Activated CD8-positive, alpha-beta memory T cell treated with anti-CD3 and anti-CD28 coated beads for 24 hours (primary cell): Measurements from ENCODE around the gene INSL3.
"Not testable (repeated sequence)": the region's sequence is repeated elsewhere in the genome, so short reads cannot be mapped to it uniquely, and the experiment has no call there.

Source experiments
- DNase-seq: peaks from one replicate; pipeline ENCODE4 v3.0.0-alpha.2; 2020

INSL3 gene

DNA sequence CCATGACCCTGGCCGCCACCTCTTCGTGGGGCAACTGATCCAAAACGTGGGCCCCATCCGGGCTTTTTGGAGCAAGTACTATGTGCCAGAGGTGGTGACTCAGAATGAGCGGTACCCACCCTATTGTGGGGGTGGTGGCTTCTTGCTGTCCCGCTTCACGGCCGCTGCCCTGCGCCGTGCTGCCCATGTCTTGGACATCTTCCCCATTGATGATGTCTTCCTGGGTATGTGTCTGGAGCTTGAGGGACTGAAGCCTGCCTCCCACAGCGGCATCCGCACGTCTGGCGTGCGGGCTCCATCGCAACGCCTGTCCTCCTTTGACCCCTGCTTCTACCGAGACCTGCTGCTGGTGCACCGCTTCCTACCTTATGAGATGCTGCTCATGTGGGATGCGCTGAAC lies 9.6 kb downstream of the INSL3 start:
- no peak for DNase-seq

DNA sequence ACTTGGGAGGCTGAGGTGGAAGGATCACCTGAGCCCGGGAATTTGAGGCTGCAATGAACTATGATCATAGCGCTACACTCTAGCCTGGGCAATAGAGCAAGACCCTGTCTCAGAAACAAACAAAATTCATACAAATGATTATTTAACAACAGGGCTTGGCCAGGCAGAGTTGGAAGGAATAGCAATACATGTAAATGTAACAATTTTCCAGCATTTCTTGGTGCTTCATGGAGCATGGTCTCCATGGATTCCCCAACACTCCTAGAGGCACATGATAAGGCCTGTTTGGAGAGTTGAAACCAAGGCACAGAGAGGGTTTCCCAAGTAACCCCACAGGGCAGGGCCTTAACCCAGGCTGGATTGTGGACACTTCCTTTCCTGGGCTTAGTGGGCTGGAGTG lies 10.2 kb downstream of the INSL3 start:
- DNase-seq: no peak

DNA sequence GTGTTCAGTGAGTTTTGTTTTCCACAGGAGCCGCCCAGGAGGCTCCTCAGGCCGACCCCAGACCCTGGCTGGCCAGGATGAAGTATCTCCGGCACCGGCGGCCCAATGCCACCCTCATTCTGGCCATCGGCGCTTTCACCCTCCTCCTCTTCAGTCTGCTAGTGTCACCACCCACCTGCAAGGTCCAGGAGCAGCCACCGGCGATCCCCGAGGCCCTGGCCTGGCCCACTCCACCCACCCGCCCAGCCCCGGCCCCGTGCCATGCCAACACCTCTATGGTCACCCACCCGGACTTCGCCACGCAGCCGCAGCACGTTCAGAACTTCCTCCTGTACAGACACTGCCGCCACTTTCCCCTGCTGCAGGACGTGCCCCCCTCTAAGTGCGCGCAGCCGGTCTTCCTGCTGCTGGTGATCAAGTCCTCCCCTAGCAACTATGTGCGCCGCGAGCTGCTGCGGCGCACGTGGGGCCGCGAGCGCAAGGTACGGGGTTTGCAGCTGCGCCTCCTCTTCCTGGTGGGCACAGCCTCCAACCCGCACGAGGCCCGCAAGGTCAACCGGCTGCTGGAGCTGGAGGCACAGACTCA lies 13.5 kb downstream of the INSL3 start:
- DNase-seq: peak; percentile 70

DNA sequence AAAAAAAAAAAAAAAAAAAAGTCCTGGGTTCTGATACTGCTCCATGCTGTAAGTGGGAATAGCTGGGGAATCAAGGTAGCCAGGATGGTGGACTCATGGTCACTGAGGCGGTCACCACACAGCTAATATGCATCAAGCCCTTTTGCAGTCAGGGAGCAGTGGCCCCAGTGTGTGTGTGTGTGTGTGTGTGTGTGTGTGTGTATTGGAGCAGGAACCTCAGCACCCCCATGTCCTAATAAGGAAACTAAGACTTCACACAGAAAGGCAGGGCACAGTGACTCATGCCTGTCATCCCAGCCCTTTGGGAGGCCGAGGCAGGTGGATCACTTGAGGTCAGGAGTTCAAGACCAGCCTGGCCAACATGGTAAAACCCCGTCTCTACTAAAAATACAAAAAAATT lies 14.4 kb downstream of the INSL3 start:
- DNase-seq: no peak

DNA sequence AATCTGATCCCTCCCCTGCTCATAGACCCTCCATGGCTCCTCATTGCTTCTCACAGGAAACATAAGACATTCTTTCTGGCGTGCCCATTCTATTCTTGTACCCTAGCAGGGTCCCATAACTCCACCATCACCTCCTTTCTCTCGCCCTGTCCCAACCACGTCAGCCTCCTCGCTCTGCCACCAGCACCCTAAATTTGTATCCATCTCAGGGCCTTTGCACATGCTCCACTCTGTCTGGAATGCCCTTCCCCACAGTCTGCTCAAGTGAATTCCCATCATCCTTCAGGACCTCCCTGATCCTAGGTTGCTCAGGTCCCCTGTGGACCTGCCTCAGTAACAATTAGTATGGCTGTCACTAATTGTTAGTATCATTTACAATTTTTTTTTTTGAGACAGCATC lies 15.9 kb downstream of the INSL3 start:
- DNase-seq: no peak

DNA sequence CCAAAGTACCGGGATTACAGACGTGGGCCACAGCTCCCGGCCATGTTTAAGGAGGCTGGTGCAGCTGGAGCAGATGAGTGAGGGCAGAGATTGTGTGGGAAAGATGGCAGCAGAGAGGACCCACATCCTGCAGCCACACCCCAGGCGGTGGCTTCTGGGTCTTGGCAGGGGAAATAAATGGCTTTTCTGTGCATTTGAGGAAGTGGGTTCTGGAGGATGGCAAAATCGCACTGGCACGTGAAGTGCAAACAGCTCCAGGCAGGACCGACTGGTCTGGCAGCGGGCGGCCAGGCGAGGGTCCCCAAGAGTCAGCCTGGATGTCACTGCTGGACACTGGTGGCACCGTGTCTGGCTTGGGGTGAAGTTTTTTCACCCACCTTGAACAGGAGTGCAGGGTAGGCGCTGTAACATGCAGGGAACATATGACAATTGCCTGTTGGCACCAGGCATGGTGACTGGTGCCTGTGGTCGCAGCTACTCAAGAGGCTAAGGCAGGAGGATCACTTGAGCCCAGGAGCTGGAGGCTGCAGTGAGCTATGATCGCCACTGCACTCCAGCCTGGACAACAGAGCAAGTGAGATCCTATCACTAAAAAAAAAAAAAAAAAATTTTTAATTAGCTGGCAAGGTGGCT lies 17.9 kb downstream of the INSL3 start:
- DNase-seq: no peak

DNA sequence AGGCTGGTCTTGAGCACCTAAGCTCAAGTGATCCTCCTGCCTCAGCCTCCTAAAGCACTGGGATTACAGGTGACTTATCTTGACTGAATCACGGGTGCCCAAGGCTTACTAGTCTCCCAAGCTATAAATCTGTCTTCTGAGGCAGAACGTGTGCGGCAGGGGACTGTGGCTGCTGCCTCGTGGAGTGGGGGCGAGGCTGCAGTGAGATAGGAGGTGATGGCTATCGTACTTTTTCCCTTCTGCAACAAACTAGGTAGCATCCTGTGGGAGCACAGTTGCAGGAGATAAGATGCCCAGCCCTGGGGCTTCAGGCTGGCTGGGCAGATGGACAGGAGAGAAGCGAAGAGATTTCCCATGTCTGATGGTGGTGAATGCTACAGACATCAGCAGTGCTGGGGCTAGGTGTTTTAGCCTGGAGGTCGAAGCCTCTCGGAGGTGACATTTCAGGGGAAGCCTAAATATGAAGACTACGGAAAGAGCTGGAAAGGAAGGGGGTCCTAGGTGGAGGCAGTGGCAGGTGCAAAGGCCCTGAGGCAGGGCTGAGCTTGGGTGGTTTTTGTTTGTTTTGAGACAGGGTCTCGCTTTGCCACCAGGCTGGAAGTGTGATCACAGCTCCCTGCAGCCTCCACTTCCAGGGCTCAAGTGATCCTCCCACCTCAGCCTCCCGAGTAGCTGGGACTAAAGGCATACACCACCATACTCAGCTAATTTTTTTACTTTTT lies 19.0 kb downstream of the INSL3 start:
- DNase-seq: no peak

DNA sequence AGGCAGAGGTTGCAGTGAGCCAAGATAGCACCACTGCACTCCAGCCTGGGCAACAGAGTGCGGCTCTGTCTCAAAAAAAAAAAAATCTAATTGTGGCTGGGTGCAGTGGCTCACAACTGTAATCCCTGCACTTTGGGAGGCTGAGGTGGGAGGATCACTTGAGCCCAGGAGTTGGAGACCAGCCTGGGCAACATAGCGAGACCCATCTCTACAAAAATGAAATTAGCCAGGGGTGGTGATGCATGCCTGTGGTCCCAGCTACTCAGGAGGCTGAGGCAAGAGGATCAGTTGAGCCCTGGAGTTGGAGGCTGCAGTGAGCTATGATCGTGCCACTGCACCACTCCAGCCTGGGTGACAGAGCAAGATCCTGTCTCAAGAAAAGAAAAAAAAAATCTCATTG lies 22.7 kb downstream of the INSL3 start:
- DNase-seq: not testable (repeated sequence)

DNA sequence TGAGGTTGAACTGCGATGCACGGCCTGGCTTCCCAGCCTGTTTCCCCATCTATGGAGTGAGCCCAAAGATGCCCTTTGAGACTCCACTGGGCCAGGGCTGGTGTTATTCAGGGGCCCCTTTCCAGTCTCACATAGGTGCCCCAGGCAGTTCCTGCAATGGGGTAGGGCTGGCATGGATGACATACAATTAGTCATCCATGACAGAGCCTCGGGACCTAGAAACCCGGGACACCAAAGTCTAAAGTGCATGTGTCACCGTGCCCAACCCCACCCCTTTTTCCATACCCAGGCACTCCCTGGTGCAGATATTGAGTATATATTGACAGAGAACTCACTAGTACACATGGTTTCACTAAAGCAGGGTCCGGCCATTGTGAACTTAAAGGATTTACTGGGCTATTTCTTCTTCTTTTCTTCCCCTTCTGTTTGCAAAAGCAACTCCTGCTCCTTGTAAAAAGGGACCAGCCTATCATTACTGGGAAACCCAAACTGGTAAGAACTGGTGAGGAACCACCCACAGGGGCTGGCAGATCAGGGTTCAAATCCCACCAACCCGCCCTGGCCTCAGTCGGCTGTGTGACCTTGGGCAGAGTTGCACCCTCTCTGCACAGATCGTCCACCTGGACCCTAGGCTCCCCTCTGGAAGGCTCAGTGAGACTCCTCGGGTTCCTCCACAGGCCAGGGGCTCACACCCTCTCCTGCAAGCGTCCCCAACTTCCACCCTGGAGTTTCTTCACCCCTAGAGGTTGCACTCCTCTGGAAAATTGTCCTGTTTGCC lies 23.7 kb downstream of the INSL3 start:
- no peak for DNase-seq

DNA sequence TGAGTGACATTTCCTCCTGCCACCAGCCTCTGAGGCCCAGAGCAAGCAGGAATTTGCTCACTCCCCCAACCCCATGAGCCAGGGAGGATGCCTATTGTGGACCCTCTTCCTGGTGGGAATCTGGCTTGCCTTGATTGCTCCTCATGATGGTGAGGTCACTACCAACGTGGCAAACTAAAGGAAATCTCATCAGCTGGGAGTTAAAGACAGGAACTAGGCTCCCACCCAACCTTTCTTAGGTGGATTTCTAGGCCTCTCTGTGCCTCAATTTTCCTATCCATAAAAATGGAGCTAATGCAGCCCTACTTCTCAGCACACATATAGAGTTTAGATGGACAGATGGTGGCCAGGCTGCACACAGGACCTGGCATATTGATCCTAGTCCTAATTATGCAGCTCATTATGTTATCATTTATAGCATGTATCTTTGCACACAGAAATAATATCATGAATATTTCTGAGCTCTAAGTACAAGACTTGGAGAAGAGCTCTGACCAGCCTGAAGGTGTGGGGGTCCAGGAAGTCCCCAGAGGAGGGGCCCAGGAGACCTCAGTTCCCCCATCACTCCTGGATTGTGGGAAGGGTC lies 24.4 kb downstream of the INSL3 start:
- no peak for DNase-seq

DNA sequence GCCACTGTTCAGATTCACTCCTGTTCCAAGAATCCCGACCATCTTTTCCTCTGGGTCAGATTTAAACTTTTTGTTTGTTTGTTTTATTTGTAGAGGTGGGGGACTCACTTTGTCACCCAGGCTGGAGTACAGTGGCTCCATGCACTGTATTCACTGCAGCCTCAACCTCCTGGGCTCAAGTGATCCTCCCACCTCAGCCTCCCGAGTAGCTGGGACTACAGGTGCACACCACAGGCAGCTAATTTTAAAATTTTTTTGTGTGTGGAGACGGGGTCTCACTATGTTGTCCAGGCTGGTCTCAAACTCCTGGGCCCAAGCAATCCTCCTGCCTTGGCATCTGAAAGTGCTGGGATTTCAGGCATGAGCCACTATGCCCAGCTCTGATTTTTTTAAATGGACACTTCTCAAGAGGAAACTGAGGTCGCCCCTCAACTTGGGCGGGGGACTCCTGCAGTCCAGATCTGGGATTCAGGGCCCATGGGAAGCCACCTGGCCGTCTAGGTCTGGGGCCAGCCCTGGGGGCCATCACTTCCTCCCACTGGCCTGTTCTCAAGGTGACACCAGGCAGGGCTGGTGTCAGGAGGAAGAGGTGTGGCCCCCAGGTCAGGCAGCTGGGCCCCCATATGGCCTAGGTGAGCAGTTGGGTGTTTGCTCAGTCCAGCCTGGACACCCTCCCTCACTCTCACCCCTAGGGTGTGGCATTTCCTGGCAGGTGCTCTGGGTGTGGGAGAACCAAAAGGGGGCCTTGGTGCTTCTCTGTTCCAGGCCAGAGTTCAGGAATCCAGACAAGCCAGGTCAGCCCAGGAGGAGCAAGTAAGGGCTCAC lies 25.1 kb downstream of the INSL3 start:
- DNase-seq: no peak

DNA sequence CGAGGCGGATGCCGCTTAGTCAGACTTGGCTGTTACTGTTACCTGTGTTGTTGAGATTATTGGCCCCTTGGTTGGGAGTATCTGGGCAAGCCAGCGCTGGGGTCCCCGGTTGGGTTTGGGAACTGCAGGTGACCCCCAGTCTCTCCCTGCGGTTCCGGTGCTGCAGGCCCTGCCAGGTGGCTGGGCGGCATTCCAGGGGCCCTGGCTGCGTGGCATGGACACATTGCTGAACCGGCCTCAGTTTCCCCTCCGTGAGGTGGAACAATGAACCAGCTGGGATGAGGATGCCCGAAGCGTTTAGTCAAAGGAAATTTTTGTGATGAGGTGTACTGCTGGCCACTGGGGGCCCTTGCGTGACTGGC lies 25.8 kb downstream of the INSL3 start:
- no peak for DNase-seq

DNA sequence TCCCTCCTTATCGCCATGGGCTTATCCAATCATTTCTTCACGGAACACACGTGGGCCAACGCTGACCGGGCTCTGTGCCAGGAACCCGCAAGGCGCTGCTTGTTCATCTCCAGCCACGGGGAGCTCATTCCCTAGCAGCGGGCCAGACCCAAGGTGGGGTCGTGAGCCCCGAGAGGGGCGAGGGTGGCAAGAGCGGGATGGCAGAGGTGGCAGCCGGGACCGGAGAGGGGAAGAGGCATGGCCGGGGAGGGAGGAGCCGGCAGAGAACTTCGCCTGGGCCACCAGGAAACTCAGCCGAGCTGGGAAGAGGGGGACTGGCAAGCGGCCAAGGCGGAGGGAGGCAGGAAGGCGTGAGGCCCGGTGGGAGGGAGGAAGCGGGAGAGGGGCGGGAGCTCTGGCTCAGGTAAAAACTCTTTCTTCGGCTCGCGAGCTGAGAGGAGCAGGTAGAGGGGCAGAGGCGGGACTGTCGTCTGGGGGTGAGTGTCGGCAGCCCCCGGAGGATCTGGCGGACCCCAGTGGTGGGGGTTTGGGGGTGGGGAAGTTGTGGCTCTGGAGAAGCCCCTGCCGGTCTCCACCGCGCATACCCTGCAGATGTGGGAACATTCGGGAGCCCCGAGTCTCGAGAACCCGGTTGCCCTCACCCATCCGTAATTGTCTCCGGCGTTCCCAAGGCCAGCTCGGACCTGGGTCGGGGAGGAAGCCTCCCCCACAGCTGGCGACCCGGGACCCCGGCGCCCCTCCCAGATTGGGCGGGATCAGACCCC lies 26.4 kb downstream of the INSL3 start, which contains the start of gene B3GNT3:
Gene B3GNT3, plus strand, starts transcription at position 408 of the 764 bp plus-strand sequence. CDS start 12,670 bp downstream, outside the sequence.
- peak; percentile 68 for DNase-seq

DNA sequence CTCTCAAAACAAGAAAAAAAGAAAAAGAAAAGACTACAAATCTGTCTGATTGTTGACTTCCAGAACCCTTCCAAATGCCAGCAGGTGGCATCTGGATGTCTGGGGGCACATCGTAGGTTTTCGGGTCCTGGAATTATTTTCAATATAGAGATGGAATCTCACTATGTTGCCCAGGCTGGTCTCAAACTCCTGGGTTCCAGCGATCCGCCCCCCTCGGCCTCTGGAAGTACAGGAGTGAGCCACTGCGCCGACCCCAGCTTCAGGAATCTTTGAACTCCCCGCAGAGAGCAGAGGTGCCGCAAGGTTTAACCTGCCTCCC lies 26.9 kb downstream of the INSL3 start:
- DNase-seq: no peak

DNA sequence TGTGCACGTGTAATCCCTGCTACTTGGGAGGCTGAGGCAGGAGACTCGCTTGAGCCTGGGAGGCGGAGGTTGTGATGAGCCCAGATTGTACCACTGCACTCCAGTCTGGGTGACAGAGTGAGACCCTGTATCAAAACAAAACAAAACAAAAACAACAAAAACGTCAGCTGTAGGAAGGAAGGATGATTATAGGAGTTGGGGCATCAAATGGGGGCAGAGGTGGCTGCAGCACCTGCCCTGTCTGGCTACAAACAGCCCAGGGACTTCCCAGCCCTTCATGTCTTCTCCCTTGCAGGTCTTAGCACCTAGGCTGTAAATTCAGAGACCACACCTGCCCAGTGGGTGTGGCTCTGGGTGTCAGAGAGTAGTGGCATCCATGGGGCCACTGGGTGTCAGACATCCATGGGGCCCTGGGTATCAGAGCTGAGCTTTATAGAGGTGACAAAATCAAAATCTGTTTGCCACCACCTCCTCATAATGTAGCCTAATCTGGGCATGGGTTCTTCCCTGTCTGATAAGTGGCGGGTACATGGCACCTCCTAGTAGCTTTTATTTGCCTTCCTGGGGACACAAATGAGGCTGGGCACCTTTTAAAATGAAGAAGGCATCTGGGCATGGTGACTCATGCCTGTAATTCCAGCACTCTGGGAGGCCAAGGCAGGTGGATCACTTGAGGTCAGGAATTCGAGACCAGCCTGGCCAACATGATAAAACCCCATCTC lies 31.1 kb downstream of the INSL3 start:
- DNase-seq: no peak

DNA sequence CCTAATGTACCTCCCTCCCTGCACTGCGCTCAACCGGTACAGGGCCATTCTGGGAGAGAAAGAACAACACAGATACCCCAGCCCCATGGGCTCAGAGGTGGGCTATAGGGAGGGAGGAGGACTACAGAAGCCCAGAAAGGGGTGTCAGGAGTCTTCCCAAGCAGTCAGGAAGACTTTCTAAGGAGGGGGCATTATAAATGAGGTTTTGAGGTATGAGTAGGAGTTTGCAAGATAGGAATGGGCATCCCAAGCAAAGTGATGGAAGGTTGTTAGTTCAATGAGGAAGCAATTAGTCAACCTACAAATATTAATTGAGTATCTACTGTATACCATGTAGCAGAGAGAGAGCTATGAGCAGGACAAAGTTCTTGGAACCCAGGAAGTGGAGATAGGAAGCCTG lies 32.7 kb downstream of the INSL3 start:
- no peak for DNase-seq

DNA sequence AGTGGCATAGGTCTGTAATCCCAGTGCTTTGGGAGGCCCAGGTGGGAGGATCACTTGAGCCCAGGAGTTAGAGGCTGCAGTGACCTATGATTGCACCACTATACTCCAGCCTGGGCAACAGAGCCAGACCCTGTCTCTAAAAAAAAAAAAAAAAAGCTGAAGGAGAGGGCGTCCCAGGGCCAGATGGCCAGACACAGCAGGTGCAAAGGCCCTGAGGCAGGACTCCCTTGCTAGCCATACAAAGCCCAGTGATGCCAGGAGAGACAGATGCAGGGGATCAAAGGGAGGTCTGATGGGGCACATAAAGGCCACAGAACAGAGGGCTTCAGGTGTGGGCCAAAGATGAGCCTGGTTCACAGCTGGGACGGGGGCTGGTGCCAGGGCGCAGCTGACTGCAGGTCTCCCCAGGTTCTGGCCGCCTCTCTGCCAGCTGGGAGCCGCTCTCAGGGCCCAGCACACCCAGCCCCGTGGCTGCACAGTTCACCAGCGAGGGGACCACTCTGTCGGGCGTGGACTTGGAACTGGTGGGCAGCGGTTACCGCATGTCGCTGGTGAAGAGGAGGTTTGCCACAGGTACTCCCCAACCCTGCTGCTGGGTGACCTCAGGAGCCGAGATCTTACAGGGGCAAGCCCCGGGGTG lies 33.9 kb downstream of the INSL3 start:
- DNase-seq: no peak

DNA sequence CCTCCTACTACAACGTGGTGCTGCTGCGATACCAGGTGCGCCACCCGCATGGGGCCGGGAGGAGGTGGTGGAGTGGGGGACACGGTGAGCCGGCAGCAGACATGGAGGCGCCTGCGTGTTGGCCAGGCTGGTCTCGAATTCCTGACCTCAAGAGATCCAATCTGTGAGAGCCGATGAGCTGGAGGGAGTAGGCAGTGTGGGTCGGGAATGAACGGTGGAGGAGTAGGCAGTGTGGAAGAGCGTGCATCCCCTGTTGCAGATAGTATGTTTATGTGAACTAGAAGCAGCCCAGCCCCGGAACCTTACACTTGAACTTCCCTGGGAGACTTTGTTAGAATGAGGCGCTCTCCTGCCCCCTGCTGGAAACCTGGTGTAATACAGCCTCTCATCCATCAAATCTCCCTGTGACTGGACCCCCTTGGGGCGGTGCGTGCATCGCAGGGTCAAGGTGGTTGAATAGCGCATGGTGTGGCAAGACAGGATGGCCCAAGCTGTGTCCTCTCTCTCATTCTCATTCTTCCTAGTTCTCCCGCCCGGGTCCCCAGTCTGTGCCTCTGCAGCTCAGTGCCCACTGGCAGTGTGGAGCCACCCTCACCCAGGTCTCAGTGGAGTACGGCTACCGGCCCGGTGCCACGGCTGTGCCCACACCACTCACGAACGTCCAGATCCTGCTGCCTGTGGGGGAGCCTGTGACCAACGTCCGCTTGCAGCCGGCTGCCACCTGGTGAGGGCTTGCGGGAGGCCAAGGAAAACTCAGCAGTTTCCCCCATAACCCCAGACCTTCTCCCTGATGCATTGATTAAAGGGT lies 36.9 kb downstream of the INSL3 start:
- DNase-seq: peak; percentile 90

DNA sequence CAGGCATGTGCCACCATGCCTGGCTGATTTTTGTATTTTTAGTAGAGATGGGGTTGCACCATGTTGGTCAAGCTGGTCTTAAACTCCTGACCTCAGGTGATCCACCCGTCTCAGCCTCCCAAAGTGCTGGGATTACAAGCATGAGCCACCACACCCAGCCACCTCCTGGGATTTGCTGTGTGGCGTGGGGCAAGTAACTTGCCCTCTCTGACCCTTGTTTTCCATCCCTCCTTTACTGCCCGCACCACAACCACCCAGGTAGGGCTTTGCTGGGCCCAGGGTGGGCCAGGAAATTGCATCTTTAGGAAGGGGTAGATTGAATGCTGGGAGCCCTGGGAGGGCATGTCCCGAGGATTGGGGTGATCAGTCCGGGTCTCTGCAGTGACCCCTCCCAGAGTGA lies 37.6 kb downstream of the INSL3 start:
- not testable (repeated sequence) for DNase-seq

DNA sequence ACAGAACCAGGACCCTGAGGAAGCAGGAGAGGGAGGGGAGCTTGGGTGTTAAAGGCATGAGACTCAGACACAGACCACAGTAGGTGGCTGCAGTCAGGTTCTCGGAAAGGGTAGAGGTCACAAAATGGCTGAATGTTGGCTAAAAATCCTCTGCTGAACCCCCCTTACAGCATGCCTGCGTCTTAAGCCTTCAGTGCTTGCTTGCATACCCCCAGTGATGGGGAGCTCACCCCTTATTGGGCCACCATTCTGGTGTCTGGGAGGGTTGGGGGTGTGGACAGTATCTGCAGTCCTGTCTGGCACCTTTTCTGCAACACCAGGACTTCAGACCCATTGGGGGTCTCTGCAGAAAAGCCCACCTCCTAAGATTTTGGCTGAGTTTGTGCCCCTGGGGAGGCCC lies 40.5 kb downstream of the INSL3 start:
- DNase-seq: no peak
